Measurements from ENCODE around the gene STAT1.
A peak's percentile ranks its signal among the peaks of the same experiment; 100 is the strongest.

Gene STAT1

DNA sequence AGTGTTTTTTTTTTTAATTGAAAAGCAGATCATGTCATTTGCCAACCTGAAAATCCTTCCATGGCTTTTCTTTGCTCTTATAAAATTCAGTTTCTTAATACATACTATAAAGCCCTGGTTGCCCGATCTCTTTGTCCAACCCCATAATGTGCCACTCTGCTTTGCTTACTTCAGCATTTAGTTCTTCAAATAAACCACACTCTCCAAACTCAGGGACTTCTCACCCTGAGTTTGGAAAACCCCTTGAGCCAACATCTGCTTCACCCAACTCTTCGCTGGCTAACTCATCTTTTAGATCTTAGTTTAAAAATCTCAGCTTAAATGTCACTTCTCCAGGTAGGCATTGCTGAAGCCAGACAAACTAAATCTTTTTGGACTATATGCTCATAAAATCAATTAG is 1.3 kb upstream of the STAT1 start:
- Histone ChIP-seq H3K4me1 (ENCODE audit: low read length) (peaks cover 33% of the 10 kb centered on the region), H3K27ac (ENCODE audit: low read length) (0 out of 2 replicates have a peak overlapping the region, but pooled peaks have one; percentile 8), H3K79me2 (ENCODE audit: low read length) (peaks cover 17% of the 10 kb centered on the region), H3K9ac (ENCODE audit: low read length) (no peak overlapping the region; the same call in 1 of the 2 replicates), H3K4me3 (ENCODE audit: low read length) (peak overlapping the region; percentile 99; the same call in 1 of the 2 replicates), H4K20me1 (ENCODE audit: insufficient read depth, low read length) (no peaks in the 10 kb centered on the region), H3K9me3 (ENCODE audit: insufficient read depth, low read length) (no peaks in the 10 kb centered on the region), H3K36me3 (replicated peaks; ENCODE audit: low read depth, low read length) (peaks cover 2% of the 10 kb centered on the region), H2AFZ (ENCODE audit: low read depth, low read length) (peak overlapping the region; percentile 44; the same call in 1 of the 2 replicates), H3K4me2 (ENCODE audit: low read length) (peak overlapping the region; percentile 86), H3K27me3 (ENCODE audit: low read depth, low read length) (no peaks in the 10 kb centered on the region)
- no peak for TF ChIP-seq EZH2phosphoT487 (IDR thresholded peaks at IDR 0.05; ENCODE audit: low read depth)
- no peak for TF ChIP-seq CTCF (IDR thresholded peaks at IDR 0.05; ENCODE audit: low read depth, low read length)

DNA sequence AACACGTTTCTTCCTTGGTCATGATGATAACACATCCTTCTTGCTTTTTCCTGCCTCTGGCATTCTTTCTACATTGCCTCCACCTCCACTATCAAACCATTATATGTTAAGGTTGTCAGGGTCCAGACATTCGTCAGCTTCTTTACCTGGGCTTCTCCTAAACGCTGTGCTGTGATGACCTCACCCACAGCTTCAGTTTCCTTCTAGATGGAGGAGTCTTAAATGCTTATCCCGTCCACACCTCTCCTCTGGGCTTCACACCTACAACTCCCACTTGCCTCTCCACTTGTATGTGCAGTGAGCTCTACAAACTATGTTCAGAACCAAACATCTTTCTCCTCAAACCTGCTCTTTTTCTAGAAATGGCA is 666 bp upstream of the STAT1 start:
- H3K36me3 ChIP-seq (replicated peaks; ENCODE audit: low read depth, low read length): peaks cover 6% of the 10 kb centered on the region
- H3K9me3 ChIP-seq (ENCODE audit: insufficient read depth, low read length): no peaks in the 10 kb centered on the region
- H3K27ac ChIP-seq (ENCODE audit: low read length): peak overlapping the region; percentile 67
- H4K20me1 ChIP-seq (ENCODE audit: insufficient read depth, low read length): no peaks in the 10 kb centered on the region
- peaks cover 17% of the 10 kb centered on the region for H3K79me2 ChIP-seq (ENCODE audit: low read length)
- H3K27me3 ChIP-seq (ENCODE audit: low read depth, low read length): no peaks in the 10 kb centered on the region
- H3K4me1 ChIP-seq (ENCODE audit: low read length): peaks cover 32% of the 10 kb centered on the region
- H3K4me2 ChIP-seq (ENCODE audit: low read length): peak overlapping the region; percentile 86
- no peak for TF ChIP-seq EZH2phosphoT487 (IDR thresholded peaks at IDR 0.05; ENCODE audit: low read depth)
- no peak for TF ChIP-seq CTCF (IDR thresholded peaks at IDR 0.05; ENCODE audit: low read depth, low read length)
- H3K4me3 ChIP-seq (ENCODE audit: low read length): peak overlapping the region; percentile 99
- peak overlapping the region; percentile 93 for H2AFZ ChIP-seq (ENCODE audit: low read depth, low read length)
- peak overlapping the region; percentile 73 for H3K9ac ChIP-seq (ENCODE audit: low read length)

- peak overlapping the region; percentile 53 for H3K27ac ChIP-seq (ENCODE audit: low read length)
- H3K27me3 ChIP-seq (ENCODE audit: low read depth, low read length): no peaks in the 10 kb centered on the region
- H3K9me3 ChIP-seq (ENCODE audit: insufficient read depth, low read length): no peaks in the 10 kb centered on the region
- no peaks in the 10 kb centered on the region for H4K20me1 ChIP-seq (ENCODE audit: insufficient read depth, low read length)
- peak overlapping the region; percentile 77 for H2AFZ ChIP-seq (ENCODE audit: low read depth, low read length)
- peak overlapping the region; percentile 99 for H3K4me3 ChIP-seq (ENCODE audit: low read length)
- H3K79me2 ChIP-seq (ENCODE audit: low read length): peaks cover 17% of the 10 kb centered on the region
- TF ChIP-seq EZH2phosphoT487 (IDR thresholded peaks at IDR 0.05; ENCODE audit: low read depth) (no peak), CTCF (IDR thresholded peaks at IDR 0.05; ENCODE audit: low read depth, low read length) (no peak)
- peak overlapping the region; percentile 85 for H3K9ac ChIP-seq (ENCODE audit: low read length)
- peaks cover 25% of the 10 kb centered on the region for H3K4me1 ChIP-seq (ENCODE audit: low read length)
- H3K4me2 ChIP-seq (ENCODE audit: low read length): peak overlapping the region; percentile 99
- H3K36me3 ChIP-seq (replicated peaks; ENCODE audit: low read depth, low read length): peaks cover 14% of the 10 kb centered on the region
Measured at GRCh38 chr2:191013682-191013931, 364 bp downstream of the STAT1 start.

DNA sequence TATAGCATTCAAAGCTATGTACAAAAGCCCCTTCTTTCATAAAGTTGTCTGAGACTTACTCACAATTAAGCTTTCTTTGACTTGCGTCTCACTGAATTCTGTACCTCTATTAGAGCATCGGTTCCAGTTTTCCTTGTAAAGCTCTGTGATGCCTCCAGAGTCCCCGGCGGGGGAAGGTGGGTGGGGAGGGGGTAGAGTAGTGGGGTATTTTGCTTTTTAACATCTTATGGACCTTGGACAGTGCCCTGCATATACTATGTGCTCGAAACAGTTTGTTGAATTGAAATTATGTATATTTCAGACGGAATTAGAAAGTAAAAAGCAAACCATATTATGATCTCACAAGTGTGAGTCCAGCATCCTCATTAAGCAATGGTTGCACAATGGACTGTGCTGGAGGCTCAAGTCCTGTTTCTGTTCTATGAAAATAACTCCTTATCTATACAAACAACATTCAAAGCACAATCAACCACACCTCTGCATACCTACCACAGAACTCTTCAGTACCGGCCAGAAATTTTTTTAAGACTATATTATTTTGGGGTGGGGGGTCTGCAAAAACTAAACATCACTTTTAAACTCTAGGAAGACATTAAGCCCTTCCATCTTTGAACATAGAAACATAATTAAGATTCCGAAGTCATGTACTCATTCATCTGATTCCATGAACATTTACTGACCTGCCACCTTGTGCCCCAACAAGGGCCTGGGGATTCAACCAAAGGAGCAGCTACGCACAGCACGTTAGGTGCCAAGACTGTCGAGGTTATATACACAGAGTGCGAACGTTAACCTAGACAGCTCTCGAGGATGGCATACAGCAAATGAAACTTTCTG is 908 bp downstream of the STAT1 start:
- Histone ChIP-seq H3K79me2 (ENCODE audit: low read length) (peaks cover 17% of the 10 kb centered on the region), H3K36me3 (replicated peaks; ENCODE audit: low read depth, low read length) (peaks cover 19% of the 10 kb centered on the region), H3K4me1 (ENCODE audit: low read length) (peaks cover 23% of the 10 kb centered on the region), H3K4me2 (ENCODE audit: low read length) (peak overlapping the region; percentile 99), H3K9me3 (ENCODE audit: insufficient read depth, low read length) (no peaks in the 10 kb centered on the region), H4K20me1 (ENCODE audit: insufficient read depth, low read length) (no peaks in the 10 kb centered on the region), H3K27me3 (ENCODE audit: low read depth, low read length) (no peaks in the 10 kb centered on the region), H3K4me3 (ENCODE audit: low read length) (peak overlapping the region; percentile 99), H3K27ac (ENCODE audit: low read length) (0 out of 2 replicates have a peak overlapping the region, but pooled peaks have one; percentile 53), H2AFZ (ENCODE audit: low read depth, low read length) (peak overlapping the region; percentile 77), H3K9ac (ENCODE audit: low read length) (peak overlapping the region; percentile 85)
- TF ChIP-seq CTCF (IDR thresholded peaks at IDR 0.05; ENCODE audit: low read depth, low read length): no peak
